A673 (cell line): ENCODE measurements around the gene DIS3L2. TPM values are rescaled to one million over a fixed set of nuclear protein-coding genes. Genes with fewer than 3 reads are reported as not detected.

Experiments
- BruUV-seq: library from RNA; stranded (reverse); fragments of 400-500 nt; replicated peaks from 2 replicates; lab custom pipeline; 2021; lab: Mats Ljungman, UMichigan
- CTCF ChIA-PET: fragments of 300-600 bp; sonication (Branson Sonifier 250); formaldehyde crosslinking; loops from one replicate; lab custom pipeline; 2022; ENCODE audit warnings: antibody characterized with exemption; lab: Charles Lee
- POLR2A ChIA-PET: fragments of 300-600 bp; sonication (Branson Sonifier 250); formaldehyde crosslinking; loops from one replicate; lab custom pipeline; 2022; ENCODE audit warnings: antibody characterized with exemption; ENCODE audit not compliant: low non-redundant PET; lab: Charles Lee
- DNase-seq: peaks from one replicate; pipeline ENCODE4 v3.0.0-alpha.2; 2015; ENCODE audit warnings: low spot score
- H3K27ac ChIP-seq: fragments of 200-600 bp; sonication (generic); 2 replicates; pipeline ENCODE4 v1.5.1; 2016; ENCODE audit warnings: mixed run types, low read depth, mild to moderate bottlenecking, mixed read lengths, antibody characterized with exemption, low read length; ENCODE audit not compliant: poor library complexity, severe bottlenecking
- H3K27me3 ChIP-seq: fragments of 200-600 bp; sonication (generic); replicated peaks from 2 replicates; pipeline ENCODE4 v1.6.1; 2017; ENCODE audit warnings: mixed run types, low read depth, mild to moderate bottlenecking, mixed read lengths, antibody characterized with exemption, low read length; ENCODE audit not compliant: insufficient read depth, poor library complexity
- H3K36me3 ChIP-seq: fragments of 200-600 bp; sonication (generic); 2 replicates; pipeline ENCODE4 v1.6.1; 2016; ENCODE audit warnings: mixed run types, mild to moderate bottlenecking, mixed read lengths, antibody characterized with exemption, low read length; ENCODE audit not compliant: insufficient read depth, poor library complexity, severe bottlenecking
- H3K4me1 ChIP-seq: fragments of 200-600 bp; sonication (generic); 2 replicates; pipeline ENCODE4 v1.6.1; 2017; ENCODE audit warnings: mixed run types, mild to moderate bottlenecking, mixed read lengths, antibody characterized with exemption, low read length; ENCODE audit not compliant: insufficient read depth, poor library complexity, severe bottlenecking
- H3K4me3 ChIP-seq: fragments of 200-600 bp; sonication (generic); 2 replicates; pipeline ENCODE4 v1.5.1; 2016; ENCODE audit warnings: low read depth, mixed run types, mild to moderate bottlenecking, mixed read lengths, low read length; ENCODE audit not compliant: poor library complexity, severe bottlenecking
- H3K9me3 ChIP-seq: fragments of 200-600 bp; sonication (generic); 2 replicates; pipeline ENCODE4 v1.6.1; 2016; ENCODE audit warnings: mixed run types, low read depth, mild to moderate bottlenecking, mixed read lengths, antibody characterized with exemption, low read length; ENCODE audit not compliant: poor library complexity, severe bottlenecking
- CTCF ChIP-seq: fragments of 300-800, 200-600 bp; sonication (generic); conservative IDR thresholded peaks from 2 replicates; pipeline ENCODE4 v1.5.1; 2017; ENCODE audit warnings: low read depth, mild to moderate bottlenecking, antibody characterized with exemption, low read length, moderate library complexity, mixed read lengths
- EZH2 ChIP-seq: fragments of 200-600 bp; sonication (generic); IDR thresholded peaks from 2 replicates; pipeline ENCODE4 v1.6.1; 2017; ENCODE audit warnings: borderline replicate concordance, low read depth, mild to moderate bottlenecking, mixed read lengths, antibody characterized with exemption, low read length; ENCODE audit not compliant: poor library complexity, severe bottlenecking
- intact Hi-C: fragments of 100-400 bp; cut with micrococcal nuclease; formaldehyde crosslinking; loops from one replicate; pipeline ENCODE4 v1.10.0; 2022; ENCODE audit not compliant: unreplicated experiment
- total RNA-seq: library from RNA; stranded (reverse); gene quantifications from 2 replicates; pipeline ENCODE4 v1.2.3, GENCODE V29; 2021

DIS3L2 gene
- total RNA-seq, 1 experiment from 2014 or later: 38.7 TPM

DNA sequence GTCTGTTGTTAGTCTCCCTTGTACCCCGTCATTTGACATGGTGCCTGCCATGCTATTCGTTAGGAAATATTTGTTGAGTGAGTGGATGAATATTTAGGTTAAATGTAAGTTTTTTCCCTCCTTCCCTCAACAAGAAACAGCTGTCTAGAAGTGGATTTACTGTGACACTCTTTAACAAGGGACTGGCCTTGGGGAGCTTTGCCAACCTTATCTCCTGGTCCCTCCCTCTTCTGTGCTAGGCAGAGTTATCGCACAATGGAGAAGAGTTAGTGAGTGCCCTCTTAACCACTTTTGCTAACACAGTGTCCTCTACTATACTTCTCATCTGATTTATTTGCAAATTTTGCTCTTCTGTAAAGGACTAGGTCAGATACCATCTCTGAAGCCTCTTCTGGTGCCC, 61.2 kb downstream of the DIS3L2 start:
- no peak for TF ChIP-seq CTCF
- TF ChIP-seq EZH2: no peak
- peaks cover 14% of the 10 kb centered on the region for H3K36me3 ChIP-seq
- intact Hi-C loops: no loop called here
- no peaks in the 10 kb centered on the region for H3K9me3 ChIP-seq
- no peaks in the 10 kb centered on the region for H3K4me1 ChIP-seq
- H3K27ac ChIP-seq: no peak overlapping the region
- no peak overlapping the region for H3K4me3 ChIP-seq
- no TSS peak for BruUV-seq
- DNase-seq: no peak
- POLR2A ChIA-PET: no interaction called here
- CTCF ChIA-PET: interaction anchor here (0.5 kb wide), 1 partner anchor 324 kb away, joined by 3 read pairs; no protein-coding TSS in a partner anchor
- no peaks in the 10 kb centered on the region for H3K27me3 ChIP-seq

DNA sequence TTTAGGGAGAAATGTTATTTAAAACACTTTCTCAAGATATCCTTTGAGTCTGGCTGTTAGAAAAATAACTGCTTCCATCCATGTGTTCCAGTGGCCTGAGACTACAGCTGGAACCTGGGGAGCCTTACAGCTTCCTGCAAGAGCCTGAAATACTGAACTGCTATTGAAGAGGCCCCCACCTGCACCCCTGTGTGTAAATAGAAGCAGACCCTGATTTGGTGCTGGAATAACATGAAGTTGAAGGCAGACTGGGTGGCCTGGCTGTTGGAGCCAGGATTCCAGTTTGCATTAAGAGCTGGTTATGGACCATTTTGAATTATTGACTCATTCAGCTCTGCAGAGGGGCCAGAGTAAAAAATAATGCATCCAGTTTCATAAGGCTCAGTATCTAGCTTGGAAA, 61.9 kb downstream of the DIS3L2 start:
- CTCF ChIA-PET: interaction anchor here (0.5 kb wide), 1 partner anchor 323 kb away, joined by 3 read pairs; no protein-coding TSS in a partner anchor
- Histone ChIP-seq H3K4me1 (no peaks in the 10 kb centered on the region), H3K9me3 (no peaks in the 10 kb centered on the region), H3K36me3 (peaks cover 14% of the 10 kb centered on the region), H3K27me3 (no peaks in the 10 kb centered on the region), H3K27ac (no peak overlapping the region), H3K4me3 (no peak overlapping the region)
- no peak for DNase-seq
- intact Hi-C loops: no loop called here
- POLR2A ChIA-PET: no interaction called here
- no peak for TF ChIP-seq EZH2
- TF ChIP-seq CTCF: no peak
- BruUV-seq: no TSS peak

GRCh38 chr2:232024457-232024856, 62.9 kb downstream of the DIS3L2 start:
- Histone ChIP-seq H3K9me3 (no peaks in the 10 kb centered on the region), H3K4me1 (no peaks in the 10 kb centered on the region), H3K27me3 (no peaks in the 10 kb centered on the region), H3K36me3 (peaks cover 14% of the 10 kb centered on the region), H3K4me3 (no peak overlapping the region), H3K27ac (no peak overlapping the region)
- ChIA-PET CTCF (no interaction called here), POLR2A (no interaction called here)
- DNase-seq: no peak
- BruUV-seq: no TSS peak
- intact Hi-C loops: no loop called here
- TF ChIP-seq EZH2 (no peak), CTCF (no peak)
